NT2/D1 (cell line): ENCODE data around the gene FBXO48.

Source experiments
- YY1 ChIP-seq: IDR thresholded peaks from 2 replicates; pipeline ENCODE4 v1.6.1; 2011; ENCODE audit not compliant: insufficient read length, insufficient read depth
- ZNF274 ChIP-seq: IDR thresholded peaks from 2 replicates; pipeline ENCODE4 v1.6.1; 2011; ENCODE audit warnings: mild to moderate bottlenecking, low read depth, low read length

- TF ChIP-seq ZNF274, result no peak
- no peak for TF ChIP-seq YY1
Measured at GRCh38 chr2:68489282-68489681, 22.2 kb upstream of the FBXO48 start.
